Stimulated activated CD8-positive, alpha-beta memory T cell treated with anti-CD3 and anti-CD28 coated beads, Interleukin-2, amount 100 ng/mL, for 1 hour (primary cell): Measurements from ENCODE around the gene OSM.

Experiments
- DNase-seq, 2 donors: peaks; one replicate each; pipeline ENCODE4 v3.0.0-alpha.2; 2020; ENCODE audit warnings: low read depth in 2 of 2

The OSM gene

DNA sequence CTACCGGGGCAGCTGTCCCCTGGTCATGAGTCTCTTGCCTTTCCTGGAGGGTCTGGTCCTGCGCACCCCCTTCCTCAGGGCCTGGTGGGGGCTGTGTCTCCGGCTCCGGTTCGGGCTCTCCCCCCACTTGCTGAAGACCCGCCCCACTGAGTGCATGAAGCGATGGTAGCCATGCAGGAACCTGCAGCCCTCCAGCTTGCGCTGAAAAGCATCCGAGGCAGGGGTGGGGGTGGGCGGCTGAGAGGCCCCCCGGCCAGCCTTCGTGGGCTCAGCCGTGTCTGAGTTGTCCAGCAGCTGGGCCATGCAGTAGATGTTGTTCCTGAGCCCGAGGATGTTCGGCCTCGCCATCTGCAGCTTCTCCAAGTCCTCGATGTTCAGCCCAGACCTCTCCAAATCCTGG lies 2.8 kb downstream of the OSM start:
- no peak for DNase-seq

DNA sequence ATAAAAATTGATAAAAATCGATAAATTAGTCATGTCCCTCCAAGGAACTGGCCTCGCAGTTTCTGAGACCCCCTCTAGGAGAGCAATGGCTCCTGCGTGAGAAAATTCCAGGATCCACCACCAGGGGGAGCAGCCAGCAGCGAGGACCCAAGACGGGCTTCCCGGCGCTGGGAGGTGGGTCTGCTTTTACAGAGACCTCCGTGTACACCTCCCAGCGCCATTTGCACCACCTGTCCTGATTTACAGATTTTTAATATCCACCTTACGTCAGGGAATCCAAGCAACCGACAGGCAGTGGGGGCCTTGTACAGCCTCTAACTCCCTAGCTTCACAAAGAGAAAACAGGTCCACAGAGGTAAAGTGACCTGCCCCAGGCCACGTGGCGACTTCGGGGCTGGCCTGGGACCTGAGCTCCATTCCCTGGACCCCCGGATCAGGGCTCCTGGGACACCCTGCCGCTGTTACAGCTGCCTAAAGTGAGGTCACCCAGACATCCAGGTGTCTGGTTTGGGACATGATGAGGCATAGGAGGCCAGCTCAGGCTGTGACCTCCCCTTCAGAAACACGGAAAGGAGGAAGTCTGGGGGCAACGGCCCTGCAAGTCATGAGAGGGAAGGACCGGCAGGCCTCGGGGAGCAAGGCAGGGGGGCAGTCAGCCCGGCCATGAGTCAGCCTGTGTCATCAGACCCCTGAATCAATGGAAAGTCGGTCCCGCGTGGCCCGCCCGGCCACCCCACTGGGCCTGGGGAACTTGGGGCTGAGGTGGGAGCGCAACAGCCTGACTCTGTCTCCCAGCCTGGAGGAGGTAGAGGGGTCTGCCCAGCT lies 3.5 kb downstream of the OSM start:
- DNase-seq, result peak; percentile 60 to 70

DNA sequence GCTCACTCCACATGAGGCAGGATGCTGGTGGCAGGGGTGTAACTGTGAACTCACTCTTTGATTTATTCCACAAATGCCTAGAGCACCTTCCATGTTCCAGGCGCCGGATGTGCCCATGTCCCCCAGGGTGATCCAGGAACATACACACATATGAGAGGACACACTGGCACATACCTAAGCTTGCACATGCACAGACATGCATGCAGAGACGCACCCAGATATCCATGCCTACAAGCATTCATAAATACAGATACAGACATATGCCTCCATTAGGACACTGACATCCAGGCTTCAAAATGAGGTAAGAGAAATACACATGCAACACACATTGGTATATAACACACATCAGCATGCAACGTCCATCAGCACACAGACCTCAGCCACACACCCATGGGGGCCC lies 4.5 kb downstream of the OSM start:
- DNase-seq, result no peak

DNA sequence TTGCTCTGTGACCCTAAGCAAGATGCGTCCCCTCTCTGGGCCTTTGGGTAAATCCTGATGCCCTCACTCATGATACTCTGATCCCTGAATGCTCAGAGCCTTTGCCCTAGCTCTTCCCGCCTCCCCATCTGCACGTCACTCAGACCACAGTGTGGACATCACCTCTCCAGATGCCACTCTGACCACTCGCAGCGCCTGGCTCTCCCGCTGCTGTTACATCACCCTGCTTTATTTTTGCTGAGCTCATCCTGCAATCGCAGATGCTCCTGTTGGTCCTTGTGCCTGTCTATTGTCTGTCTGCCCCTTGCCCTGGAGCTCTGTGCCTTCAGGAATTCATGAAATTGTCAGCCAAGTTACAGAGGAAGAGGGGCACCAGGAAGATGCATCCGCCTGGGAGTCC lies 5.5 kb downstream of the OSM start:
- no peak for DNase-seq

DNA sequence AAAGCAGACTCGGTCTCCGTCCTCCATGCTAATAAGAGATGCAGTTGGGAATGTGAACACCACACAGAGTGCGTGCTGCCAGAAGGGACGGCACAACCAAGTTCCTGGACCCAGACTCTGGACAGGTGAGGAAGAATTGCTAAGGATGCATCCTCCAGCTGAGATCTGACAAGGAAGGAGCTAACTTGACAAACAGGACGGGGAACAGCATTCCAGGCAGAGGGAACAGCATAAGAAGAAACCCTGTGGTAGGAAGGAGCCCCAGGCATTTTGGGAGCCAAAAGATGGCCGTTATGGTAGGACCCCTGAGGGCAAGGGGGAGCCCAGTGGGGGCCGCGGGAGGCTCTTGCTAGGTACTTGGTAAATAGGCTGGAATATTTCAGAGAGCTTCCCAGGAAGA lies 6.0 kb downstream of the OSM start:
- DNase-seq, result no peak

DNA sequence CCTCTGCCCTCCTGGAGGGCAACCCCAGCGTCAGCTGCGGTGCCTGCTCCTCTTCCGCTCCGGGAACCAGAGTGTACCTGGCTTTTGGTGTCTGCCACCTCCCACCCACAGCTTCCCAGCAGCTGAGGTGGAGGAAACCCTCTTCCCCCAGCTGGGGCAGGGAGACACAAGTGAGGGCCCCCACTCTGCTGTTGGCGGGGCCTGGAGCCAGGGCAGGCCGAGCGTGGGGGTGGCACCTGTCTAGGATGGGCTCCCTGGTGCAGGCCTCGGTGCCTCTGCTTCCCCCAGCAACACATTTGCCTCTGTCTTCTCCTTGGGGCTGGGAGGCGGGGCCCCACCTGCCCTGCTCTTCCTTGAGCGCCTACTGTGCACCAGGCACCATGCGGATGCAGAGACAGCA lies 6.4 kb downstream of the OSM start:
- DNase-seq, result no peak

DNA sequence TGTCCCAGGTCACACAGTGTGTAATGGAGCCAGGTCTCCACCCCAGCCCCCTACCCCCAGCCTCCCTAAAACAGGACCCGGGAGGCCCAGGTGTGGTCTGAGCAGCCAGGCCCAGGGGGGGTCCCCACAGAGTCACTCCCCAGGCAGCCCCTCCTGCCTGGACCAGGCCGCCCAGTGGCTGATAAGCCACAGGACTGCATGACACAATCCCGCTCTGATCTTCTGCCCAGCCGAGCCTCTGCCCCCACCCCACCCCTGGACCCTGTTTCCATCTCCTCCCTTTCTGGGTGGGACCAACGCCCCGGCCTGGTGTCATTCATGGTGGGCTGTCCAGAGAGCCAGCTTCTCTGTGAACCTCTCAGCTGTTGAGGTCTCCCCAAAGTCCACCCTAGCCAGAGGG lies 12.3 kb downstream of the OSM start:
- no peak for DNase-seq

DNA sequence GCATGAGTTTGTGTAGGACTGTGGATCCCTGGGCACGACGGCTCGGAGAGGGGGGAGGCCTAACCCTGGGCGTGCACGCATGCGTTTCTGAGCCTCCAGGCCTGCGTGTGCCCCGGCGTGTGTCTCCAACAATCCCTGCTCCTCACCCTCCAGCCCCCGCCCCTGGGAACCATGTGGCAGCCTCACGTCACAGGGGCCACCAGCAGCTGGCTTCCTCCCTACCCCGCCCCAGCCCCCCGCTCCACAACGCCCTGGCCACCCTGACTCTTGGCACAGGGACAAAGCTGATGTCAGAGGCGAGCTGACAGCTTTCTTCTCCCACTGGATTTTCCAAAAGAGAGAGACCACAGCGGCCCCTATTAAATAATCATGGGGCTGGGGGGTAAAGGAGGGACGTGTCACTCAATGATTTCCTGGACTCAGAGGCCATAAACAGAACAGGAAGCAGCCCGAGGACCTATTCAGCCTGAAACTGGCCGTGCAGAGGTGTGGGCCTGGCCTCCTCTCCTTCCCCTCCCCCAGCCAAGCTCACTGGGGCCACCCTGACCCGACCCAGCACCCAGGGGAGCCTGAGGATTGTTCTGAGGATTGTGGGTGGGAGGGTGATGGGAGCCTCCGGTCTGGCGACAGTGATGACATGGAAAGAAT lies 13.3 kb downstream of the OSM start:
- DNase-seq, result no peak

DNA sequence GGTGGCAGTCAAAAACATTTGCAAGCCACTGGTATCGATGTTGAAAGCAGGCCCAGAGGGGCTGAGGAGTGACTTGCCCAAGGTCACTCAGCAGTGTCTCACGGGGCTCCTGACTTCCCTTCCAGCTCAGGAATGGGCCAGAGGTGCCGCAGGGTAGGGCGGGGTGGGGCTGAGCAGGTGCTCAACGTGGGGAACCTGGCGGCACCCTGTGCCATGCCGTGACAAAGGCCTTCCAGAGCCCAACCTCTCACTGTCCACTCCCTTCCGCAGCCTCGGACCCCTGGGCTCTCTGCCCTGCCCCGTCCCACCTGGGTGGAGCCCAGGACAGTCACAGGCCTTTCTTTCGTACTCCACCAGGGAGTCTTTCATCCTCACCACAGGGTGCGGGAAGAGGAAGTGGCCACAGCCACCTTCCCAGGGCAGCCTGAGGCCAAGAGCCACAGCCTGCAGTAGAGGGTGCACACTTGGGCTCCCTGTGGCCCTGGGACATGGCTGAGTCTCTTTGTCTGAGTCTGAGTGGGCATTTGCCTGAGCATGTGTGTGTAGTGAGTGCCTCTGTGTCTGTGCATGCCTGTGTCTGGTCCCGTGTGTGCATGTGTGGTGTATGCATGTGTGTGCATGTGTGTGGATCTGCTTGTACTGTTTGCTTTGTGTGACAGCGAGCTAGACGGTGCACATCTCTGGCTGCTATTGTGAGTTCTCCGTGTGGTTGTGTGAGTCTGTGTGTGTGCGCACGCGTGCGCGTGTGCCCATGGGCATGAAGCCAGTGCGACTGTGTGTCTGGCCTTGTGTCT lies 14.0 kb downstream of the OSM start:
- DNase-seq, result no peak

DNA sequence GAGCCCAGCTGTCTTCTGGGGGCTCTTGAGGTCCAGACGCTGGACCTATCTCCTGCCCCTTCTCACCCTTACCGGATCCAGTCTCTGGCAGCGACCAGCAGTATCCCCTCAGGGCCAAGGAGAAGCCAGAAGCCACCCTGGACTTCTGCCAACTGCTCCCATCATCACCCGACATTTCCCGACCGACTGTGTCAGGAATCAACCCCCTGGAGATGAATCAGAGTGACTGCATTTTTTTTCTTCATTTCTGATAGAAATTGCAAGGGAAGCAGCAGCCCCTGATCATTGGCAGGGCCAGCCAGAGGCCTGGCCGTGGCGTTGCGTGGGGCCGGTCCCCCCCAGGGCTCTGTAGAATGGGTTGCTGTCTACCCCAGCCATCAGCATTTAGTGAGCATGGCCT lies 14.9 kb downstream of the OSM start:
- no peak for DNase-seq

DNA sequence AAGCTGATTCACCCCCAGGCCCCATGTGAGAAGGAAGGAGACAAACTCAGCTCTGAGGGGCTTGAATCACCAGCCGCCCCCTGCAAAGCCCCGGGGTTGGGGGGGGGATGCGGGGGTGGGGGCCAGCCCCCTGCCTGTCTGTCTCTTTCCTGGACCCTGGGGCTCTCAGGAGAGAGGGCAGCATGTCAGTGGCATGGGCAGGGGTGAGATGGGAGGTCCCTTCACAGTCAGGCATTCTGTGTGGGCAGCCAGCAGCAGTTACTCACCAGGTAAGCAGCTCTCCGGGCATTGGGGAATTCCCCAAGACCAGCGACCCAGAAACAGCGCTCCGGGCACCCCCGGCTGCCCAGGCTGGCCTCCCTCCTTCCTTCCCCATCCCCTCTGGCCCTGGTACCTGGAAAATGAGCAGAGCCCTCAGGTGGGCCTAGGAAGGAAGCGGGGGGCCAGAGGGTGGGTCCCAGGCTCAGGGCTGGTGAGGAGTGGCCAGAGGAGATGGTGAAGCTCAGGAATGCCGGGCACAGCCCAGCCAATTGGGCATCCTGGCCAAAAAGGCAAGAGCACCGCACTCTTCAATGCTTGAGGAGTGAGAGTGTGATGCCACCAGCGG lies 15.9 kb downstream of the OSM start:
- DNase-seq, result no peak

DNA sequence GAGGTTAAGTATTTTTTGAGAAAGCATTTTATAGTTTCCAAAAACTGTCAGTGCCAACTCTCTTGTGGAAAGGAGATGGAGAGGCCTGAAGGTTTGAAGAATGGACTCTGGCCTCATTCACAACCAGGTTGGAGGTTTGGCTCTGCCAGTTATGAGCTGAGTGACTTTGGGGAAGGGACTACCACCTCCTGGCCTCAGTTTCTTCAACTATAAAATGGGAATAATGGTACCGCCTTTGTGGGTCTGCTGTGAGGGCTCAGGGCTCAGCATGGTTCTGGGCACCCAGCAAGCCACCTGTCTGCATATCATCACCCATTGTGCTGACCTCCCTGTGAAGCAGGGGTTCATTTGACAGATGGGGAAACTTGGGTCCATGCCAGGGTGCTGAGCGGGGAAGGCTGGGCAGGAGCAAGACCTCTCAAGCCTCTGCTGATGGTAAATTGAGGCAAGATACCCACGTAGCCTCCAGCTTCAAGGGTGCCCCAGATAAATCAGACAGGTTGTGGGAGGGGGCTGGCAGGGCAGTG lies 16.5 kb downstream of the OSM start:
- DNase-seq, result no peak

DNA sequence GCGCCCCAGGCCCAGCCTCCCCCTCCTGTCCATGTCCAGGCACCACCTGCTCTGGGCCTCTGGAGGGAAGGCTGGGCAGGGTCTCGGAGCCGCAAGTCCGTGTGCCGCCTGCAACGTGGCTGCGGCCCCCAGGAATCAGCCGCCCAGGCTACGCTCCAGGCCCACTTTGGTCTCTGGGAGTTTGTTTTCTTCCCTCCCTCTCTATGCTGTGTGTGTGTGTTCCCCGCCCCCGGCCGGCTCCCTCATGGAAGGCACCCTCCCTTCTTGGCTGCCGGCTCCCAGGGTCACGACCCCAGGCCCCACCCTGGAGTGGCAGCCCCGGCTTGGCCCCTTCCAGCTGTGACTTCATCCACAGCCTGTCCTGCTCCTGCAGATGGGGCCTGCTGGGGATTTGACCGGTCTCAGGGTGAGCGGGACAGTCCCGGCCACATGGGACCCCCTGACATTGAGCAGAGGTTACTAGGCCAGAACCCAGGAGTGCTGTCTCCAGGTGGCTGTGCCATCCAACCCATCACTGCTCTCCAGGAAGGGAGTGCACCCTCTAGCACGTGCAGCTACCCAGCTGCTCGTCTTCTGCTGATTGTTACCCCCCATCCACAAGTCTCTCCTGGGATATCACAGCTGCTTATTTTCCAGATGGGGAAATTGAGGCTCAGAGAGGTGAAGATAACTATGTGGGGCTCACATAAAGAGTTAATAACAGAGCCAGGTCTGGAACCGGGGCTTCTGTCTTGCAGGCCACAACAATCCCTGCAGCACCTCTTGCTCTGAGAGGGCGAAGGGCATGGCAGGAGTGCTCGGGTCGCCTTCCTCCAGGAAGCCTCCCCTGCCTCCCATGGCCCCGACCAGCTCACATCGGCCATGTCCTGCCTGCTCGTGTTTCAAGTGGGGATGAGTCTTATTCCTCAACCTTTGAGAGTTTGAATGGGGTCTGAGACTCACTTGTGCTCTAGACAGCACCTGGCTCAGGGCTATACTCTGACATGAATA lies 17.3 kb downstream of the OSM start:
- no peak for DNase-seq

DNA sequence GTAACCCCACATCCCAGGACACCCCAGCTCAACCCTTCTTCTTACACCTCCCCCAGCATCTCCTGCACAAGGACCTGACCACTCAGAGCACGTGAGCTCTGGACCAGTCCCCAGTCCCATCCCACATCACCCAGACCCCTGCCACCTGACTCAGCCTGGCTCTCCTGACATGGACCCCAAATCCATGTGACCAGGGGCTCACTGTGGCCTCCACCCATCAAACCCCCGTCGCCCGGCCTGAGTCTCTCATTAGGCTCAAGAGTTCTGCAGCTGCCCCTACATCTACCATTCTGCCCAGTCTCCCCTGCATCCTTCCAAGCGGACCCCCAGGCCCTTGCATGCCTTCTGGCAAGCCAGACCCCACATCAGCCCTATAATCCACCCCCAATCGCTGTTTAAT lies 18.2 kb downstream of the OSM start:
- DNase-seq, result no peak

DNA sequence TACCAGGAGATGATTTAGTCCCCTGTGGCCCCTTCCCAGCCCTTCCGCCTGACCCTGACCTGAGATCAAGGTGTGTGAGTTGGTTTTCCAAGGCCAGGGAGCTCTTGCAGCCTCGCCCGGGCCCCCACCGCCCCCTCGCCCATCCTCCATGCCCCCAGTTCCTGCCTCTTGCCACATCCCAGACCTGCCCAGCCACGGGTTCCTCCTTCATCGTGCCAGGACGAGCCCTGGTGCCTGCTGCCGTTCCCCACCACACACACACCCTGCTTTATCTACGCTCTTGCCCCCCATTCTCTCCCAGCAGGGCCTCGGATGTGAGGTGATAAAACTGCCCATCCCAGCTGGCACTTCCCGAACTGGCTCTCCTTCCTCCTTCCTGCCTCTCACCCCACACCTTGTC lies 18.7 kb downstream of the OSM start:
- no peak for DNase-seq

DNA sequence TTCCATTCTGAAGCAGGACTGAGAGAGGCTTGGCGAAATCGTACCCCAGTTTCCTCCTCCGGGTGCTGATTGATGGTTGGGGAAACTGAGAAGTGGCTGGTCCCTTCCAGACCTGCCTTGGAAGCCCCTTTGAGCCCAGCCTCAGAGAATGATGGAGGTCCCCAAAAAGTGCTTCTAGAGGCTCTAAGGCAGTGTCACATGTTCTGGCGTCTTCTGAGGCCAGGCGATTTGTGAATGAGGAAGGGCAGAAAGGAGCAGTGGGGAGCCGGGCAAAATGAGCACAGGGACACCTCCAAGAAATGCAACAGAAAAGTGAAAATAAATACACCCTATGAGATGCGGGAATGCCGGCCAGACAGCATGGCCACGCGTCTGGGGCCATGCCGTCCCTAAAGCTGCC lies 19.1 kb downstream of the OSM start:
- DNase-seq, result no peak

DNA sequence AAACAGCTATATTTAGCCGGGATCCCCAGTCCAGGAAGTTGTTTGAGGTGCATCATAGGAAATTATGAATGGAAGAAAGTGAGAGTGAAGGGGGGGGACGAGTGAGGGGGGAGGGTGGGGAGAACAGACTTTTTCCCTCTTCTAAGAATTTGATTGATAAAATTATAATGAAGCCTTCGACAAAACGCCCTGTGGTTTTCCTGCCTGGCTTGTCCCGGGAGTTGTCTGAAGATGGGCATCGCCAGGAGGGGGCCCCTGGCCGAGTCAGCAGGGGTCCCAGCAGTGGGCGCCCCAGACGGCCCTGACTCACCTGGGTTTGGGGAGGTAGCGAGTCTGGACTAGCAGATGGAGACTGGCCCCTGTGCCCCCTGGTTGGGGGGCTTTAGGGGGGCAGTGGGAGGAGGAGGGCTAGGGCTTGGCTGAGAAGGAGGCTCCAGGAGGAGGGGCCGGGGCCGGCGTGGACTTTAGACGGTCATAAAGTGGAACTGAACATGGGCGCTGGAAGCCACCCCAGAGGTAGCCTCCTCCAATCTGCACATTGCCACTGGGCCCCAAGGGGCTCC lies 19.8 kb downstream of the OSM start:
- no peak for DNase-seq

DNA sequence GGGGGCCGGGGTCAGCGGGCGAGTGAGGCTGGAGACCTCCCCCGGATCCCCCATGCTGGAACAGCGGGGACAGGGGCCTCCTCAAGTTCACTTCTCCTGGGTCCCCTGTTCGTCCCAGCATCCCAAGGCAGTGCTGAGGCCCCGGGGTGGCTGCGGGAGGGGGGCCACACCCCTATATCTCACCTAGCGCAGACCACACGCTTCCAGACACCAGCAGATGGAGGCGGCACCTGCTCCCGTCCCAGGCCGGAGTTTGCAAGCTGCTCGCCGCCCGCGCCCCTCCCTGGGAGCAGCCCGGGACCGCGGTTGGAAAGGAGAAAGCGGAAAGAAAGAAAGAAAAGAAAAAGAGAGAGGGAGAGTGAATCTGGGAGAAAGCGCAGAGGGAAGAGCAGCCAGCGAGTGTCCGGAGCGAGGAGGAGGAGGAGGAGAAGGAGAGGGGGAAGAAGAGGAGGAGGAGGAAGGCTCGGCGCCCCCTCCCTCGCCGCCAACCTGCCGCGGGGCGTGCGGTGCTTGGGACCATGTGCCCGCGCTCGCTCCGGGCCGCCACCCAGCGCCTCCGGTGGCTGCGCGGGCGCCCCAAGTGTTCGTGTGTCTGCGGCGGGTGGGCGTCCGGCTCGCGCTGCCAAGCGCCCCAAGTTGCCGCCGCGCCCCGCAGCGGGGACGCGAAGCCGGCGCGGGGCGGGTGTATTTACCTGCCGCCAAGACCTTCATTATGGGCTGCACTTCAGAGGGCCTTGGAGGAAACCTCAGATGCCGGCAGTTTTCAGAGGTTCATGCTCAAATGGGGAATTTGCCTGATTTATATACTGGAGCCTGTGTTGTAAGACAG lies 20.5 kb downstream of the OSM start, which contains the start of gene LIF:
Gene LIF (minus strand): TSS at position 775 of the 829 bp plus-strand sequence. CDS start 64 bp downstream, at position 711.
- DNase-seq, result peak in 1 of 2 donors; percentile 24

DNA sequence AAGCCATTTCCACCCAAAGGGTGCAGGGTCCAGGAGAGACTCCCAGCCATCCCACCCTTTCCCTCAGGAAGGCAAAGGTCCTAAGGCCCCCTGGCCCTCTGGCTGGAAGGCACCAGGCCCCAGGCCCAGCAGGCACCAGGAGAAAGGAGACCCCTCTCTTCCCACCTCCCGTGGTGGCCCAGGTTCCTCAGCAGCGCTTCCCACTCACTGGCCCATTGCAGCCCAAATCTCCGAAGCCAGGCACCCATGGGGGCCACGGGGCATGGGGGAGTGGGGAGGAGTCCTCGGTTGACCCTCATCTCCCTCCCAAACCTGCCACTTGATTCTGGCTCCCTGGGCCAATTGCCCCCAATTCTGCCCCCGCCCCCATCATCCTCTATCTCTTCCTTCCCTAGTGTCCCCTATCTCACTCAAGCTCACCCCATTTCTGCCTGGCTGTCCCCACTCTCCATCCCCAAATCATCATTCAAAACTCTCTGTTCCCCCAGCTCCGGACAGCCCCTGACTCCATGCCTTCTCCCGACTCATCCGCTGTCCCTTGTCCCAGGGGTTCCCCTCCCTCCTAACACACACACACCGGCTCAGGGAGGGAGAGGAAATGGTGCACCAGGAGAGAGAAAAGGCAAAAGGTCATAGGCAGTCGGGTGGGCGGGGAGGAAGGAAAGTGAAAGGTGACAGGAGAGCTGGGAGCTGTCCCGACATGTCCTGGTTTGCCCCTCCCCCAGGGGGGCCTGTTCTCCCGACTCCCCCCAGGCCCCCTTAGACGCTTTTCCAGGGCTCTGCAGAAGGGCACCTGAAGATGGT lies 21.3 kb downstream of the OSM start:
- DNase-seq, result no peak
